OCI-LY7 (cell line): Measurements from ENCODE around the gene GNG3.

ENCODE experiments used
- EZH2phosphoT487 ChIP-seq: fragments of 200-600 bp; sonication (generic); IDR thresholded peaks from 2 replicates; pipeline ENCODE4 v1.6.1; 2018; ENCODE audit warnings: low read depth, borderline replicate concordance, mild to moderate bottlenecking, mixed run types, antibody characterized with exemption, low read length, moderate library complexity, mixed read lengths
- TF ChIP-seq, protein P1 (sequence below): fragments of 200-600 bp; sonication (generic); conservative IDR thresholded peaks from 2 replicates; pipeline ENCODE4 v1.5.1; 2014; ENCODE audit warnings: mild to moderate bottlenecking, antibody characterized with exemption, low read length, moderate library complexity, mixed read lengths

DNA sequence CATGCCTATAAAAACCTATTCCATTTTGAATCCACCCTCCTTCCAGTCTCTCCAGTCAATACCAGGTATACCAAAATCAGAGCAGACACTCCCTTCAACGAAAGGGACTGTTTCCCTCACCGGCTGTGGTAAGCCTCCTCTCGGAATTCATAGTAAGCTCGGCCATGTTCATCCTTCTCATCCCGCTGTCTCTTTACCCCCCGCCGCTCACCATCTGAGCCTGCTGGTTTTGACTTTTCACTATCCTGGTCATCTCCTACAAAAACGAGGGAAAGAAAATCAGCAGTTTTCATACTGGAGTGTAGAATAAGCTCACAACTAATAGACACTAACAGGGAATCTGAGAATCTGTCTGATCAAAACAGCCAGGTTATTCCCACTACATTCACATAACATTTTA is 16.7 kb downstream of the GNG3 start:
- TF ChIP-seq, protein P1, sequence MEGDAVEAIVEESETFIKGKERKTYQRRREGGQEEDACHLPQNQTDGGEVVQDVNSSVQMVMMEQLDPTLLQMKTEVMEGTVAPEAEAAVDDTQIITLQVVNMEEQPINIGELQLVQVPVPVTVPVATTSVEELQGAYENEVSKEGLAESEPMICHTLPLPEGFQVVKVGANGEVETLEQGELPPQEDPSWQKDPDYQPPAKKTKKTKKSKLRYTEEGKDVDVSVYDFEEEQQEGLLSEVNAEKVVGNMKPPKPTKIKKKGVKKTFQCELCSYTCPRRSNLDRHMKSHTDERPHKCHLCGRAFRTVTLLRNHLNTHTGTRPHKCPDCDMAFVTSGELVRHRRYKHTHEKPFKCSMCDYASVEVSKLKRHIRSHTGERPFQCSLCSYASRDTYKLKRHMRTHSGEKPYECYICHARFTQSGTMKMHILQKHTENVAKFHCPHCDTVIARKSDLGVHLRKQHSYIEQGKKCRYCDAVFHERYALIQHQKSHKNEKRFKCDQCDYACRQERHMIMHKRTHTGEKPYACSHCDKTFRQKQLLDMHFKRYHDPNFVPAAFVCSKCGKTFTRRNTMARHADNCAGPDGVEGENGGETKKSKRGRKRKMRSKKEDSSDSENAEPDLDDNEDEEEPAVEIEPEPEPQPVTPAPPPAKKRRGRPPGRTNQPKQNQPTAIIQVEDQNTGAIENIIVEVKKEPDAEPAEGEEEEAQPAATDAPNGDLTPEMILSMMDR: no peak
- no peak for TF ChIP-seq EZH2phosphoT487
